SK-MEL-5 (cell line): Measurements from ENCODE around the gene DCST1. TPM values are rescaled to one million over a fixed set of nuclear protein-coding genes. Genes with fewer than 3 reads are reported as not detected.

Source experiments
- DNase-seq: peaks from one replicate; pipeline ENCODE4 v3.0.0-alpha.2; 2016; ENCODE audit warnings: low read depth, low spot score
- in situ Hi-C: cut with HindIII; loops from 2 replicates; pipeline ENCODE4 v1.10.0; 2016; ENCODE audit warnings: low sequenced_read_pairs, high pct_unique_total_duplicates, low pct_unique_long_range_greater_than_20kb
- total RNA-seq: library from RNA; depleted of rRNA; stranded (reverse); fragments of >200 nt; shearing (Covaris generic); gene quantifications from 2 replicates; pipeline ENCODE4 v1.2.3, GENCODE V29; 2014

The DCST1 gene
- total RNA-seq, 1 experiment from 2014 or later: not detected

- no peak for DNase-seq
- in situ Hi-C loops: no loop called here
These were observed 40.0 kb downstream of the DCST1 start for GRCh38 chr1:155073377-155074242.

- in situ Hi-C loops: no loop called here
- DNase-seq: no peak
These were observed 41.9 kb downstream of the DCST1 start for GRCh38 chr1:155075535-155075934.

- DNase-seq: no peak
- in situ Hi-C loops: no loop called here
These were observed 42.7 kb downstream of the DCST1 start for GRCh38 chr1:155076371-155076770.

- no peak for DNase-seq
- in situ Hi-C loops: no loop called here
These were observed 43.7 kb downstream of the DCST1 start for GRCh38 chr1:155077346-155077745.

GRCh38 chr1:155077758-155078445 lies 44.3 kb downstream of the DCST1 start:
- in situ Hi-C loops: no loop called here

GRCh38 chr1:155078469-155079209 lies 45.0 kb downstream of the DCST1 start, which contains the start of gene EFNA3:
Gene EFNA3, plus strand, starts transcription at chr1:155078837. Its CDS starts 105 bp downstream, at chr1:155078942.
- in situ Hi-C loops: no loop called here
- peak; percentile 77 for DNase-seq

More at GRCh38 chr1:155077758-155078445, 44.3 kb downstream of the DCST1 start:
- DNase-seq: no peak

- in situ Hi-C loops: no loop called here
- no peak for DNase-seq
These were observed 45.5 kb downstream of the DCST1 start for GRCh38 chr1:155079210-155079486.

GRCh38 chr1:155079487-155080311 lies 46.1 kb downstream of the DCST1 start:
- in situ Hi-C loops: no loop called here
- DNase-seq: no peak

- in situ Hi-C loops: no loop called here
- no peak for DNase-seq
These were observed 46.9 kb downstream of the DCST1 start for GRCh38 chr1:155080312-155081228.

- no peak for DNase-seq
- in situ Hi-C loops: no loop called here
These were observed 48.1 kb downstream of the DCST1 start for GRCh38 chr1:155081472-155082300.

GRCh38 chr1:155082301-155083051 lies 48.9 kb downstream of the DCST1 start:
- DNase-seq: no peak
- in situ Hi-C loops: no loop called here

- DNase-seq: no peak
- in situ Hi-C loops: no loop called here
These were observed 49.5 kb downstream of the DCST1 start for GRCh38 chr1:155083052-155083541.

- in situ Hi-C loops: no loop called here
- DNase-seq: peak; percentile 75
These were observed 50.5 kb downstream of the DCST1 start for GRCh38 chr1:155083865-155084721.
